Endothelial cell of umbilical vein (primary cell): ENCODE data around the gene NFE2L1. TPM values are rescaled to one million over a fixed set of nuclear protein-coding genes. Genes with fewer than 3 reads are reported as not detected.

ENCODE experiments used
- BruUV-seq: library from RNA; stranded (reverse); fragments of 400-500 nt; replicated peaks from 2 replicates; lab custom pipeline; 2021; lab: Mats Ljungman, UMichigan
- CTCF ChIA-PET: fragments of 300-600, 350-600 bp; sonication (Branson Sonifier 250); formaldehyde crosslinking; loops from one replicate; lab custom pipeline; 2021; ENCODE audit warnings: antibody characterized with exemption, inconsistent platforms; lab: Charles Lee
- POLR2A ChIA-PET: fragments of 300-600, 350-600 bp; sonication (Branson Sonifier 250); formaldehyde crosslinking; loops from one replicate; lab custom pipeline; 2021; ENCODE audit warnings: antibody characterized with exemption, inconsistent platforms; lab: Charles Lee
- DNase-seq: peaks from one replicate; pipeline ENCODE4 v3.0.0-alpha.2; 2011; ENCODE audit warnings: low read depth, low spot score
- FAIRE-seq: peaks from 2 replicates; lab custom pipeline; 2011; peaks lifted over from hg19 to GRCh38; lab: Jason Lieb, UNC
- H2AFZ ChIP-seq: 2 replicates; pipeline ENCODE4 v1.6.0; 2012; ENCODE audit warnings: low read depth, low read length, control low read depth, inconsistent platforms
- H3K27ac ChIP-seq: 2 replicates; pipeline ENCODE4 v1.5.1; 2011; ENCODE audit warnings: low read depth, mild to moderate bottlenecking, control low read depth, low read length, moderate library complexity; ENCODE audit not compliant: insufficient read depth
- H3K27me3 ChIP-seq, 2 experiments: 2 replicates each; pipeline versions ENCODE4 v1.6.0 to v1.6.1; 2011; ENCODE audit warnings: low read length in 2 of 2, mixed read lengths in 1 of 2; ENCODE audit not compliant: control insufficient read depth in 2 of 2, insufficient read depth in 2 of 2
- H3K36me3 ChIP-seq, 2 experiments: 2 replicates in 1 of 2; 3 replicates in 1 of 2; pipeline ENCODE4 v1.5.1; 2011; ENCODE audit warnings: low read length in 2 of 2, mild to moderate bottlenecking in 1 of 2, moderate library complexity in 1 of 2; ENCODE audit not compliant: control insufficient read depth in 2 of 2, insufficient read depth in 2 of 2; ENCODE audit errors: extremely low read depth in 1 of 2
- H3K4me1 ChIP-seq: 3 replicates; pipeline ENCODE4 v1.5.1; 2011; ENCODE audit warnings: mild to moderate bottlenecking, low read length; ENCODE audit not compliant: control insufficient read depth, insufficient read depth; ENCODE audit errors: extremely low read depth
- H3K4me2 ChIP-seq: 2 replicates; pipeline ENCODE4 v1.6.1; 2011; ENCODE audit warnings: low read length, control low read depth, mixed read lengths; ENCODE audit not compliant: insufficient read depth
- H3K4me3 ChIP-seq, 3 experiments: fragments of 200-600 bp in 1 of 3; sonication (generic), shearing (Covaris generic) in 1 of 3; replicated peaks in 1 of 3; 2 replicates each; pipeline ENCODE4 v1.5.1; 2011 to 2016; ENCODE audit warnings: control low read depth in 3 of 3, low read length in 3 of 3, mild to moderate bottlenecking in 2 of 3, inconsistent platforms in 1 of 3, low read depth in 1 of 3, moderate library complexity in 1 of 3; ENCODE audit not compliant: insufficient read depth in 1 of 3
- H3K79me2 ChIP-seq: 2 replicates; pipeline ENCODE4 v1.6.0; 2012; ENCODE audit warnings: low read length, inconsistent platforms; ENCODE audit not compliant: control insufficient read depth, insufficient read depth
- H3K9ac ChIP-seq: replicated peaks from 2 replicates; pipeline ENCODE3; 2011; ENCODE audit warnings: low read length, control low read depth; ENCODE audit not compliant: insufficient read depth; ENCODE audit errors: extremely low read depth
- H3K9me1 ChIP-seq: replicated peaks from 3 replicates; pipeline ENCODE4 v1.6.0; 2011; ENCODE audit warnings: mild to moderate bottlenecking, low read length; ENCODE audit not compliant: control insufficient read depth, insufficient read depth; ENCODE audit errors: extremely low read depth
- H3K9me3 ChIP-seq: replicated peaks from 2 replicates; pipeline ENCODE4 v1.5.1; 2012; ENCODE audit warnings: low read length, inconsistent platforms; ENCODE audit not compliant: control insufficient read depth, insufficient read depth
- H4K20me1 ChIP-seq: replicated peaks from 2 replicates; pipeline ENCODE3; 2011; ENCODE audit warnings: mild to moderate bottlenecking, low read length; ENCODE audit not compliant: control insufficient read depth, insufficient read depth; ENCODE audit errors: extremely low read depth
- CTCF ChIP-seq, 2 donors: IDR thresholded peaks; 1 replicate in 1 of 2; 2 replicates in 1 of 2; pipeline ENCODE4 v1.5.1; 2011; ENCODE audit warnings: low read length in 2 of 2, mild to moderate bottlenecking in 2 of 2, moderate library complexity in 2 of 2, control low read depth in 1 of 2, inconsistent platforms in 1 of 2, low read depth in 1 of 2; ENCODE audit not compliant: insufficient read depth in 1 of 2; ENCODE audit errors: extremely low read depth in 1 of 2
- EZH2 ChIP-seq: IDR thresholded peaks from 2 replicates; pipeline ENCODE4 v1.6.1; 2012; ENCODE audit warnings: borderline replicate concordance, low read depth, mild to moderate bottlenecking, moderate library complexity, low read length, inconsistent platforms; ENCODE audit not compliant: severe bottlenecking
- FOS ChIP-seq: IDR thresholded peaks from 2 replicates; pipeline ENCODE4 v1.6.1; 2011; ENCODE audit warnings: mild to moderate bottlenecking, low read length, moderate library complexity, borderline replicate concordance; ENCODE audit not compliant: insufficient read depth
- GATA2 ChIP-seq: IDR thresholded peaks from 2 replicates; pipeline ENCODE4 v1.7.0; 2011; ENCODE audit warnings: low read depth, mild to moderate bottlenecking, moderate library complexity, mixed read lengths, low read length; ENCODE audit not compliant: insufficient read length, insufficient read depth
- JUN ChIP-seq: IDR thresholded peaks from 2 replicates; pipeline ENCODE4 v1.6.1; 2011; ENCODE audit warnings: borderline replicate concordance, low read depth; ENCODE audit not compliant: insufficient read length, insufficient read depth
- MAX ChIP-seq: IDR thresholded peaks from 2 replicates; pipeline ENCODE4 v1.6.1; 2011; ENCODE audit not compliant: insufficient read depth, insufficient read length
- MYC ChIP-seq: IDR thresholded peaks from one replicate; pipeline ENCODE4 v1.6.1; 2011; ENCODE audit warnings: mild to moderate bottlenecking, low read depth, low read length
- POLR2A ChIP-seq: IDR thresholded peaks from 2 replicates; pipeline ENCODE4 v1.6.1; 2012; ENCODE audit warnings: low read depth, mild to moderate bottlenecking, control low read depth, low read length
- POLR2AphosphoS5 ChIP-seq: IDR thresholded peaks from 2 replicates; pipeline ENCODE4 v1.6.1; 2012; ENCODE audit warnings: low read depth, mild to moderate bottlenecking, control low read depth, low read length, moderate library complexity; ENCODE audit not compliant: insufficient read depth
- dilution Hi-C: fragments of 300-500 bp; cut with MboI; formaldehyde crosslinking; loops from one replicate; pipeline ENCODE4 v1.15.0; 2019; ENCODE audit warnings: low sequenced_read_pairs; ENCODE audit not compliant: extremely low pct_ligation_motif_present
- intact Hi-C: fragments of 100-400 bp; cut with micrococcal nuclease; formaldehyde crosslinking; loops from one replicate; pipeline ENCODE4 v1.10.0; 2022
- polyA plus RNA-seq, 4 experiments: library from polyadenylated mRNA; depleted of rRNA in 3 of 4; stranded (reverse) in 3 of 4; unstranded in 1 of 4; fragments of >200 nt; gene quantifications; 2 replicates each; pipeline versions ENCODE4 v1.2.1 to v1.2.3, GENCODE V29; 2011 to 2012; ENCODE audit warnings: missing spikeins in 1 of 4
- total RNA-seq: library from RNA; stranded (reverse); gene quantifications from 2 replicates; pipeline ENCODE4 v1.2.3, GENCODE V29; 2021

The NFE2L1 gene
- total and polyA plus RNA-seq, 2 donors (not counting 3 experiments of a cell fraction or from before 2014, with no cell fraction given), result 187 to 236 TPM

GRCh38 chr17:48066192-48066591 is 18.0 kb downstream of the NFE2L1 start:
- H3K9me3 ChIP-seq, result no peaks in the 10 kb centered on the region
- peaks cover 2% of the 10 kb centered on the region for H4K20me1 ChIP-seq
- no peak overlapping the region for H3K27ac ChIP-seq
- H3K36me3 ChIP-seq, result peaks cover 12 to 17% of the 10 kb centered on the region in 2 experiments
- no peak overlapping the region for H2AFZ ChIP-seq
- dilution Hi-C loops (no loop called here), intact Hi-C loops (loop anchor here (2.0 kb wide), 1 partner anchor 17 kb away; the partner anchor contains the start of gene NFE2L1)
- no peaks in the 10 kb centered on the region for H3K9me1 ChIP-seq
- FAIRE-seq (no peak), DNase-seq (no peak)
- no TSS peak for BruUV-seq
- peaks cover 10% of the 10 kb centered on the region for H3K79me2 ChIP-seq
- POLR2A ChIA-PET, result no interaction called here
- H3K4me2 ChIP-seq, result peak overlapping the region; percentile 3
- no peak overlapping the region for H3K9ac ChIP-seq
- CTCF ChIA-PET, result interaction anchor here (0.6 to 5.8 kb wide), 13 partner anchors 9 to 67 kb away, joined by 3 to 79 read pairs (median 6); partner anchors contain the start of gene COPZ2
- no peaks in the 10 kb centered on the region for H3K27me3 ChIP-seq
- H3K4me1 ChIP-seq, result peaks cover 14% of the 10 kb centered on the region
- H3K4me3 ChIP-seq, result no peak overlapping the region
- no peak for TF ChIP-seq POLR2A
- TF ChIP-seq POLR2AphosphoS5, result no peak
- no peak for TF ChIP-seq FOS
- TF ChIP-seq GATA2, result no peak
- no peak for TF ChIP-seq JUN
- no peak for TF ChIP-seq CTCF (IDR thresholded peaks at IDR 0.05; ENCODE audit: extremely low read depth in 1 of 2, insufficient read depth in 1 of 2, low read depth in 1 of 2, low read length in 2 of 2)
- TF ChIP-seq MAX, result no peak
- TF ChIP-seq MYC, result no peak
- no peak for TF ChIP-seq EZH2
